ENCODE results near the gene SPIN1. TPM values are rescaled to one million over a fixed set of nuclear protein-coding genes. Genes with fewer than 3 reads are reported as not detected.

SPIN1 gene
- total and polyA plus RNA-seq, 2 of the 8 experiments (the other 6 are each of a cell fraction or from before 2014, with no cell fraction given) = 69.9 to 139 TPM

DNA sequence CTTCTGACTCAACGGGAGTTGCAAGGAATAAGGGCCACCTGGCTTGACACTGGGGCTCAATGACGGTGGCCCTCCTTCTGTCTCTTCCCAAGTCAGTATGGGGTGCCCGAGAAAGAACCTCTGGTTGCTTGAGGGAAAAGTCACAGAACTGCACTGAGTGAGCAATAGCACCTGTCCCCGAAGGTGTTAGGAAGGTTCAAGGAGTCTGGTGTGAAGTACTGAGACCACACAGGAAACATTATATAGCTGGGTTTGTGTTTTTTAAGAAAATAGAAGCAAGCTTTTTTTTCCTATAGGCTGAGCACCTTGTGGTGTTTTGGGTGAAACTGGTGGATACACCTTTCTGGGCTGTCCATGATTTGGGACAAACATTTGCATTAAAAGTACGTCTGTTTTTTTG is 62.9 kb downstream of the SPIN1 start:
- peaks cover 13% of the 10 kb centered on the region; the same call in 1 of the 2 replicates for H3K79me1 ChIP-seq (ENCODE audit: low read depth, low read length)
- CTCF ChIA-PET (ENCODE audit: partially characterized antibody) = interaction anchor here (0.8 kb wide), 1 partner anchor 16 kb away, joined by 3 read pairs; no protein-coding TSS in a partner anchor
- 89% methylated on average over 5 of the region's 5 CpGs; no CpG with 5 or more reads in 1 of the 2 experiments for WGBS, 2 experiments (ENCODE audit: extremely low coverage in 1 of 2, insufficient coverage in 1 of 2, insufficient read length in 1 of 2, insufficient replicate concordance in 2 of 2, low coverage in 1 of 2, low lambda C conversion rate in 2 of 2, missing lambda C conversion rate in 1 of 2)
- no peak overlapping the region for H3K27ac ChIP-seq (ENCODE audit: low read depth, low read length)
- no peak overlapping the region for H3K4me2 ChIP-seq (ENCODE audit: insufficient read depth in 1 of 2, low read depth in 2 of 2, low read length in 2 of 2)
- H3K36me3 ChIP-seq (ENCODE audit: control insufficient read depth in 2 of 4, insufficient read depth in 4 of 4, low read length in 3 of 4) = peaks cover 0 to 26% (median 5%) of the 10 kb centered on the region in 4 experiments; a peak in 5 of 8 replicates
- no peak overlapping the region for H2BK5ac ChIP-seq (ENCODE audit: low read depth, low read length)
- no peak overlapping the region for H3K14ac ChIP-seq (ENCODE audit: insufficient read length)
- H3K56ac ChIP-seq (replicated peaks; ENCODE audit: insufficient read length, low read depth, low read length) = no peak overlapping the region
- no peak overlapping the region for H2AK5ac ChIP-seq (ENCODE audit: low read depth, low read length)
- no peak overlapping the region for H2BK12ac ChIP-seq (ENCODE audit: low read depth, low read length)
- H3K9me3 ChIP-seq (ENCODE audit: insufficient read depth in 2 of 2, low read depth in 1 of 2, low read length in 1 of 2) = no peaks in the 10 kb centered on the region
- no peaks in the 10 kb centered on the region for H3K27me3 ChIP-seq (replicated peaks in 1 of 4; ENCODE audit: control insufficient read depth in 3 of 4, extremely low read depth in 1 of 4, insufficient read depth in 3 of 4, low read length in 3 of 4)
- H4K8ac ChIP-seq (ENCODE audit: extremely low read depth, insufficient read depth, low read length) = no peak overlapping the region
- H3K4me3 ChIP-seq (ENCODE audit: extremely low read depth in 1 of 4, insufficient read depth in 2 of 4, low read depth in 3 of 4, low read length in 4 of 4) = no peak overlapping the region
- H4K91ac ChIP-seq (replicated peaks; ENCODE audit: insufficient read length, low read length) = no peak overlapping the region
- TF ChIP-seq GABPA (IDR thresholded peaks at IDR 0.05; ENCODE audit: borderline replicate concordance, insufficient read depth, low read length) = no peak
- no peak for TF ChIP-seq MAFK (IDR thresholded peaks at IDR 0.05; ENCODE audit: low read depth, low read length)
- TF ChIP-seq ATF3 (IDR thresholded peaks at IDR 0.05; ENCODE audit: insufficient read depth, low read depth, low read length) = no peak
- TF ChIP-seq GTF2F1 (IDR thresholded peaks at IDR 0.05; ENCODE audit: borderline replicate concordance, low read depth, low read length) = no peak
- no peak for TF ChIP-seq NANOG (IDR thresholded peaks at IDR 0.05; ENCODE audit: insufficient read depth, low read depth, low read length, poor library complexity, severe bottlenecking)
- TF ChIP-seq JUND (IDR thresholded peaks at IDR 0.05; ENCODE audit: low read length) = no peak
- TF ChIP-seq RXRA (IDR thresholded peaks at IDR 0.05; ENCODE audit: insufficient read depth, low read depth, low read length) = no peak
- TF ChIP-seq TCF12 (IDR thresholded peaks at IDR 0.05; ENCODE audit: low read depth, low read length) = no peak
- TF ChIP-seq EGR1 (IDR thresholded peaks at IDR 0.05; ENCODE audit: borderline replicate concordance, low read depth, low read length) = no peak
- TF ChIP-seq SP1 (IDR thresholded peaks at IDR 0.05; ENCODE audit: low read depth, low read length) = no peak
- no peak for TF ChIP-seq KDM1A (IDR thresholded peaks at IDR 0.05; ENCODE audit: borderline replicate concordance, low read length)
- no peak for TF ChIP-seq CBX5 (IDR thresholded peaks at IDR 0.05; ENCODE audit: low read depth, low read length)
- no peak for TF ChIP-seq SIN3A (conservative IDR thresholded peaks at IDR 0.05 in 1 of 2, IDR thresholded peaks at IDR 0.05 in 1 of 2; ENCODE audit: low read depth in 1 of 2, low read length in 2 of 2)
- H3K9ac ChIP-seq (replicated peaks in 1 of 4; ENCODE audit: extremely low read depth in 1 of 4, low read depth in 3 of 4, low read length in 3 of 4) = no peak overlapping the region
- H3K4me1 ChIP-seq (replicated peaks in 1 of 4; ENCODE audit: control insufficient read depth in 3 of 4, insufficient read depth in 4 of 4, low read length in 3 of 4) = 0 out of 7 replicates have a peak, but pooled peaks cover 0 to 2% (median 0%) of the 10 kb centered on the region in 4 experiments
- no peak overlapping the region for H4K5ac ChIP-seq (ENCODE audit: insufficient read length, low read depth, low read length)
- H3K23me2 ChIP-seq (ENCODE audit: low read depth, low read length) = no peaks in the 10 kb centered on the region
- POLR2A ChIA-PET (ENCODE audit: partially characterized antibody) = no interaction called here
- peaks cover 0 to 67% of the 10 kb centered on the region in 2 experiments; a peak in 3 of 4 replicates for H3K79me2 ChIP-seq (ENCODE audit: control insufficient read depth in 1 of 2, insufficient read depth in 2 of 2, low read length in 2 of 2)
- H2AFZ ChIP-seq (ENCODE audit: low read length) = no peak overlapping the region
- no peak overlapping the region for H2BK20ac ChIP-seq (ENCODE audit: low read length)
- H3K18ac ChIP-seq (ENCODE audit: extremely low read depth, low read length) = no peak overlapping the region
- H2BK15ac ChIP-seq (ENCODE audit: low read length) = no peak overlapping the region
- H3K4ac ChIP-seq (replicated peaks; ENCODE audit: insufficient read length, low read depth, low read length) = no peak overlapping the region
- no peak for FAIRE-seq
- H3K23ac ChIP-seq (ENCODE audit: insufficient read length) = no peak overlapping the region
- peaks cover 4 to 6% of the 10 kb centered on the region in 2 experiments for H4K20me1 ChIP-seq (replicated peaks in 1 of 2; ENCODE audit: control insufficient read depth in 1 of 2, insufficient read depth in 2 of 2, low read length in 2 of 2)
- no peak overlapping the region for H2BK120ac ChIP-seq (replicated peaks; ENCODE audit: low read depth, low read length)
- DNase-seq (ENCODE audit: low read depth in 1 of 2, low spot score in 2 of 2) = no peak
